AG10803 (cell line): ENCODE data around the gene NEUROD4.

Experiments
- DNase-seq: peaks from one replicate; pipeline ENCODE4 v3.0.0; 2010; ENCODE audit warnings: low read depth
- H3K4me3 ChIP-seq: 2 replicates; pipeline ENCODE4 v1.5.1; 2011; ENCODE audit warnings: mild to moderate bottlenecking, low read length, control low read depth
- TF ChIP-seq, protein P1 (sequence below): conservative IDR thresholded peaks from 2 replicates; pipeline ENCODE4 v1.5.1; 2011; ENCODE audit warnings: mild to moderate bottlenecking, low read length, control low read depth, inconsistent platforms

NEUROD4 gene

DNA sequence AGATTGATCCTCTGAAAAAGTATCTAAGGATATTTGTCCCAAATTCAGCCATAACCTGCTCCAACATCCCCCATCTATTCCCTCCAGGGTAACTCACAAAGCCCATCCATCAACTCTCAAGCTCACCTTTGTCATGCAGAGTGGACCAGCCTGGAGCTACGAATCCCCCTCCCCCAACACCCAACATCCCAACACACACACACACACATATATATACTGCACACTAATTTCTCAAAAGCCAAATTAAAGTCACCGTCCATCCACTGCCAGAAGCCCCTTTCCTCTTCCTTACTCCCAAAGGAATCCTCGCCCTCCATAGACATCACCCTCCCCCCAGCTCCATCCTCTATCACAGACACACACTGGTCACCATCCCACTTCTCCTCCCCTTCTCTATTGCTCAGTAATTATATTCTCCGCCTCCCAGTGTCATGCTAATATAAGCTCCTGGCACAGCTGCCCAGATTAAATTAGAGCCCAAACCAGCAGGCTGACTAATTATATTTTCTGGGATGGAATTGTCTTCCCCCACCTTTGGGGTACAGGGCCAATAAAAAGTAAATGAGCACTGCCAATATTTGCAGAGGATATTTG, 21.7 kb upstream of the NEUROD4 start:
- no peak overlapping the region for H3K4me3 ChIP-seq
- DNase-seq, result no peak
- TF ChIP-seq, protein P1, sequence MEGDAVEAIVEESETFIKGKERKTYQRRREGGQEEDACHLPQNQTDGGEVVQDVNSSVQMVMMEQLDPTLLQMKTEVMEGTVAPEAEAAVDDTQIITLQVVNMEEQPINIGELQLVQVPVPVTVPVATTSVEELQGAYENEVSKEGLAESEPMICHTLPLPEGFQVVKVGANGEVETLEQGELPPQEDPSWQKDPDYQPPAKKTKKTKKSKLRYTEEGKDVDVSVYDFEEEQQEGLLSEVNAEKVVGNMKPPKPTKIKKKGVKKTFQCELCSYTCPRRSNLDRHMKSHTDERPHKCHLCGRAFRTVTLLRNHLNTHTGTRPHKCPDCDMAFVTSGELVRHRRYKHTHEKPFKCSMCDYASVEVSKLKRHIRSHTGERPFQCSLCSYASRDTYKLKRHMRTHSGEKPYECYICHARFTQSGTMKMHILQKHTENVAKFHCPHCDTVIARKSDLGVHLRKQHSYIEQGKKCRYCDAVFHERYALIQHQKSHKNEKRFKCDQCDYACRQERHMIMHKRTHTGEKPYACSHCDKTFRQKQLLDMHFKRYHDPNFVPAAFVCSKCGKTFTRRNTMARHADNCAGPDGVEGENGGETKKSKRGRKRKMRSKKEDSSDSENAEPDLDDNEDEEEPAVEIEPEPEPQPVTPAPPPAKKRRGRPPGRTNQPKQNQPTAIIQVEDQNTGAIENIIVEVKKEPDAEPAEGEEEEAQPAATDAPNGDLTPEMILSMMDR, result no peak

DNA sequence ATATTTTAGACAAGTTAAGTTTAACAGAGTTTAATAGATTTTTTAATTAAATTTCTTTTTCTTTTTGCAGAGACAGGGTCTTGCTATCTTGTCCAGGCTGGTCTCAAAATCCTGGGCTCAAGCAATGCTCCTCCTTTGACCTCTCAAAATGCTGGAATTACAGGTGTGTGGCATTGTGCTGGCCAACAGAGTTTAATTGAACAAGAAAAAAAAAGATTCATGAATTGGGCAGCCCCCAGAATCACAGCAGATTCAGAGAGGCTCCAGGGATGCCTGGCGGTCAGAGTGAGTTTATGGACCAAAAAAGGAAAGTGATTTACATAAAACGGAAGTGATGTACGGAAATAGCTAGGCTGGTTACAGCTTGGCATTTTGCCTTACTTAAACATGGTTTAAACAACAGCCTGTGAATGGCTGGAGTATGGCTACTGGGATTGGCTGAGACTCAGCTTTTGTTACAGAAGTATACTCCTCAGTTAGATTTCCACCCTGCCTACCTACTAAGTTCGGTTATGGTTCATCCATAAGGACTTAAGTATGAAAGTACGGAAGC, 20.7 kb upstream of the NEUROD4 start:
- no peak overlapping the region for H3K4me3 ChIP-seq
- TF ChIP-seq, protein P1, result no peak
- DNase-seq, result no peak

DNA sequence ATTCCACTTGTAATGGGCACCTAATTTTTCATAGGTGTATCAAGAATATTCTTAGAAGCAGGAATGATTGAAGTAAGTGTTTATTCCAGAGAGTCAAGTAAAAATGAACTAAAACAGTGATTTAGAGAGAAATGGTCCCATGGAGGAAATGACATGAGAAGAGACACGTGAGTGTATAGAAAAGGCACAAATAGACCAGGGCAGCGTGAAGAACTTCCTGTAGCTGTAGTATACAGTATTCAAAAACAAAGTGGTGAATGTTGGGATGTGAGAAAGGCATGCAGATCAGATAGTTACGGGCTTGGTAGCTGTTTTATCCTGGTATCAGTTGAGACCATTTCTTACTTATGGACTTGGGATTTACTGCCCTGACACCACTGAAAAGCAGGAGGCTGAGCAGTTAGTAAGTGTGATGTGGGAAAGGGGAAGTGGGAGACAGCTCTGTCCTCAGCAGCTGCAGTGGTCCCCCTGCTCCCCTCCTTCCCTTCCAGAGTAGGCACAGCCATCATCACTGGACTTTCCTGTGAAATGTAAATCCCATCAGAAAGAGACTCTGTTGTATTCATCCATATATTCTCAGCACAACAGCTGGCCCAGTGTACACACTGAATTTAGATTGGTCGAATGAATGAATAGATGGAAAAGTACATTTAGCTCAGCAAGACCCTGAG, 18.4 kb upstream of the NEUROD4 start:
- H3K4me3 ChIP-seq, result no peak overlapping the region
- TF ChIP-seq, protein P1, result no peak
- no peak for DNase-seq

DNA sequence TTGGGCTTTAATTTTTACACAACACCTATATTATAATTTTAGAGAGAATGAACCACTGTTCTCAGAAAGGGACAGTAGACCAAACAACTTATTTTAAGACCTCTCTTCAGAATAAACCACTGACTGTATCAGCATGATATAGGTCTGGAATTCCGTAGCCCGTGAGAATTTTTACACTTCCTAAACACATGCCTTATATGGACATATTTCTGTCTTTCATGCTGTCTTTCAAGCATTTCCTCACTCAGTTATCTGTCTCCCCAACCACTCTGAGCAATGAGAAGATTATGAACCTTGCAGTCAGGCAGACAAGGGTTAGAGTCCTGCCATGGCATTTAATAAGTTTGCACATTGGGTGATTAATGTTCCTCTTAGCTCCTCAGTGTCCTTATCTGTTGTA, 17.4 kb upstream of the NEUROD4 start:
- H3K4me3 ChIP-seq, result no peak overlapping the region
- DNase-seq, result no peak
- TF ChIP-seq, protein P1, result no peak

DNA sequence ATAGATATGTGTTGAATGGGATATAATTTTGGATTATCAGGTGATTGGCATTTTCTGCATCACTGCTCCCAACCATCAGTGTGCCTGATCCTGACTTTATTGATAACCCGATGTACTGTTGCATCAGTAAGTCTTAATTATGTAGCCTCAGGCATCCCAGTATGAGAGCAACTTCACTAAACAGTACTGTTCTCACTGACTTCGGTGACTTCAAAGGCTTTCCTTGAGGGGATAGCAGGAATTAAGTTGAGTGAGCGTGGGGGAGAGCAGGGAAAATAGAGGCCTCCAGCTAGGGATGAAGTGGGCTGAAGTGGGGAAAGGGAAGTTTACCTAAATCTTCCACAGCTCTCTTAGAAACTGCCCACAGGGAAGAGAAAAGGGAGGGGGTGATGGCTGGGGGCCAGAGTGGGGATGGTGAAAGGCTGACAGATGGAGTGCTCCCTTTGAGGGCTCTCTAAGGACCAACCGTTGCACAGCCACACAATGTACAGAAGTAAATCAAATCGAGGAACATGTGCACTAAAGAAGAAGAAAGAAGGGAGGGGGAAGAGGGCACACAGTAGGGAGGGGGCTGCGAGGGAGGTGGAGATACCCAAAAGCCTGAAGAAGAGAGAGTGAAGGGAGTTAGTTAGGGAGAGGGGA, 10.7 kb upstream of the NEUROD4 start:
- TF ChIP-seq, protein P1, result no peak
- H3K4me3 ChIP-seq, result no peak overlapping the region
- no peak for DNase-seq

DNA sequence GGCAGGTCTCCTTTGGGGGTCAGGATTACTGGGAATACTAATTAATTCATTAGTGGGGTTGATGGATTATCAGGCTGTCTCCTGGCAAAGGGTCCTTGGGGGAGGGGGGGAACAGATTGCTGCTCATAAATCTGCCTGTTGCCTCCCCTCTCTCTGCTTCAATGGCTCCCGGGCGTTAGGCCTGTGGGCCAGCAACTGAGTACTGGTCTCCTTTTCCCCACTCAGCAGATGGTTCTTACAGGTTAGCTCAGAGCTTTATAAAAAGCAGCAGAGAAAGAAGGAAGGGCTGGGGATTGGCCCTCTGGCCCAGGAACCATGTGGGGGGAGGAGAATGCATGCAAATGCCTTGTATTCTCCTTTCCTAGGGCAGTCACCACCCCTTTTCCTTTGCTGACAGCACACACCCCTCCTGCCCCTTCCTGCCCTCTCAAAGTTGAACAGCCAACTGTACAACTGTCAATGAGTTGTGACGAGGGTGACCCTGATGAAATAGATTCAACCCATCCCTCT, 2.3 kb upstream of the NEUROD4 start:
- no peak for DNase-seq
- no peak overlapping the region for H3K4me3 ChIP-seq
- TF ChIP-seq, protein P1, result no peak
